HFF-Myc (cell line): Measurements from ENCODE around the gene TBKBP1.

ENCODE experiments used
- DNase-seq: peaks from one replicate; pipeline ENCODE4 v3.0.0-alpha.2; 2011; ENCODE audit warnings: low read depth; ENCODE audit errors: extremely low read depth
- H3K4me3 ChIP-seq: replicated peaks from 2 replicates; pipeline ENCODE4 v1.5.1; 2011; ENCODE audit warnings: low read depth, mild to moderate bottlenecking, control low read depth, low read length
- CTCF ChIP-seq: IDR thresholded peaks from 2 replicates; pipeline ENCODE4 v1.5.1; 2012; ENCODE audit warnings: mild to moderate bottlenecking, low read depth, low read length, control low read depth; ENCODE audit errors: missing control alignments

The TBKBP1 gene

GRCh38 chr17:47732399-47733046 lies 38.6 kb downstream of the TBKBP1 start:
- DNase-seq, result no peak
- no peak overlapping the region for H3K4me3 ChIP-seq
- no peak for TF ChIP-seq CTCF

DNA sequence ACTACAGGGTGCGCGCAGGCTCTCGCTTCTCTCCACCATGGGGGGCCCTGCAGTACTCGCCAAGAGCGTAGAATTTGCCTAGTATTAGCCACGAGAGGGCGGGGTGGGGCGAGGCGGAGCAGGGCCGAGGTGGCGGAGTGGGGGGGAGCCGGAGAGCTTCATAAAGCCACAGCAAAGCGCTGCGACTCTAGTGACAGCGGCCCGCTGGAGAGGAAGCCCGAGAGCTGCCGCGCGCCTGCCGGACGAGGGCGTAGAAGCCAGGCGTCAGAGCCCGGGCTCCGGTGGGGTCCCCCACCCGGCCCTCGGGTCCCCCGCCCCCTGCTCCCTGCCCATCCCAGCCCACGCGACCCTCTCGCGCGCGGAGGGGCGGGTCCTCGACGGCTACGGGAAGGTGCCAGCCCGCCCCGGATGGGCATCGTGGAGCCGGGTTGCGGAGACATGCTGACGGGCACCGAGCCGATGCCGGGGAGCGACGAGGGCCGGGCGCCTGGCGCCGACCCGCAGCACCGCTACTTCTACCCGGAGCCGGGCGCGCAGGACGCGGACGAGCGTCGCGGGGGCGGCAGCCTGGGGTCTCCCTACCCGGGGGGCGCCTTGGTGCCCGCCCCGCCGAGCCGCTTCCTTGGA lies 39.2 kb downstream of the TBKBP1 start, which contains the start of gene TBX21:
Gene TBX21, plus strand, starts transcription at position 190 of the 627 bp plus-strand sequence. Its CDS starts 219 bp downstream, at position 409.
- 0 out of 2 replicates have a peak within 1 kb of the TSS, but pooled peaks have one; percentile 9 for H3K4me3 ChIP-seq
- TF ChIP-seq CTCF, result peak; percentile 28
- no peak for DNase-seq

GRCh38 chr17:47733674-47734410 lies 39.9 kb downstream of the TBKBP1 start:
- DNase-seq, result no peak
- no peak overlapping the region for H3K4me3 ChIP-seq
- TF ChIP-seq CTCF, result no peak

- no peak overlapping the region for H3K4me3 ChIP-seq
- no peak for TF ChIP-seq CTCF
- no peak for DNase-seq
These were observed 41.1 kb downstream of the TBKBP1 start for GRCh38 chr17:47735139-47735464.

DNA sequence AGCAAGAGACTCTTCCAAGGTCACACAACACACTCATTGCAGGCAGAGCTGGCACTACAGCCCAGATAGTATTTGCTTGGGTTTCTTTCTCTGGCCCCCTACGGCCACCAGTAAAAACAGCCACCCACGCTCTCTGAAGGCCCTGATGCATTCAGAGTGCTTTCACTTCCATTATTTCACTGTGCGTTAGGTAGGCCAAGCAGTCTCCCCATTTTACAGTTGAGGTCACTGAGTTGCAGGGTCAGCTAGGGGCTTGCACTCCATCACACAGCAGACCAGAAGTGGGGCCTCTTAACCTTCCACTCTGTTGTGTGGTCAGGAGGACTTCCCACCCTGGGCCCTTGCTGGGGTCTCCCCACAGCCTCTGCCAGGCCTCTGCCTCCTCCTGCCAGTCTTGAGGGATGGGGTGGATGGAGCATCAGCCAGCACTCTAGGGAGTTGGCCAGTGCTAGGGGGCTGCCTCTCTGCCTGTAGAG lies 41.6 kb downstream of the TBKBP1 start:
- no peak for DNase-seq
- no peak overlapping the region for H3K4me3 ChIP-seq
- no peak for TF ChIP-seq CTCF

- no peak overlapping the region for H3K4me3 ChIP-seq
- TF ChIP-seq CTCF, result no peak
- DNase-seq, result no peak
These were observed 42.8 kb downstream of the TBKBP1 start for GRCh38 chr17:47736501-47737495.
